ENCODE measurements around the gene SP140L. TPM values are rescaled to one million over a fixed set of nuclear protein-coding genes. Genes with fewer than 3 reads are reported as not detected.

The SP140L gene
- total and polyA plus RNA-seq, 2 of the 8 experiments (the other 6 are each of a cell fraction or from before 2014, with no cell fraction given), result 0.36 to 1.5 TPM

- H2AFZ ChIP-seq (ENCODE audit: low read length), result peak overlapping the region; percentile 99
- no peaks in the 10 kb centered on the region for H3K9me3 ChIP-seq (ENCODE audit: insufficient read depth in 2 of 2, low read depth in 1 of 2, low read length in 1 of 2)
- CTCF ChIA-PET (ENCODE audit: partially characterized antibody), result interaction anchor here (0.8 to 1.5 kb wide), 3 partner anchors 10 to 198 kb away, joined by 3 to 4 read pairs (median 3); no protein-coding TSS in a partner anchor
- no peaks in the 10 kb centered on the region for H3K79me2 ChIP-seq (ENCODE audit: control insufficient read depth in 1 of 2, insufficient read depth in 2 of 2, low read length in 2 of 2)
- no peaks in the 10 kb centered on the region for H3K36me3 ChIP-seq (ENCODE audit: control insufficient read depth in 2 of 4, insufficient read depth in 4 of 4, low read length in 3 of 4)
- POLR2A ChIA-PET (ENCODE audit: partially characterized antibody), result no interaction called here
- no peak overlapping the region for H2BK15ac ChIP-seq (ENCODE audit: low read length)
- no peak overlapping the region for H3K23ac ChIP-seq (ENCODE audit: insufficient read length)
- no peak overlapping the region for H3K27ac ChIP-seq (ENCODE audit: low read depth, low read length)
- H2BK5ac ChIP-seq (ENCODE audit: low read depth, low read length), result no peak overlapping the region
- WGBS, 2 experiments (ENCODE audit: extremely low coverage in 1 of 2, insufficient coverage in 1 of 2, insufficient read length in 1 of 2, insufficient replicate concordance in 2 of 2, low coverage in 1 of 2, low lambda C conversion rate in 2 of 2, missing lambda C conversion rate in 1 of 2), result 93% methylated on average over 3 of the region's 3 CpGs; no CpG with 5 or more reads in 1 of the 2 experiments
- no peak overlapping the region for H4K8ac ChIP-seq (ENCODE audit: extremely low read depth, insufficient read depth, low read length)
- H3K14ac ChIP-seq (ENCODE audit: insufficient read length), result no peak overlapping the region
- no peak overlapping the region for H4K5ac ChIP-seq (ENCODE audit: insufficient read length, low read depth, low read length)
- H3K56ac ChIP-seq (replicated peaks; ENCODE audit: insufficient read length, low read depth, low read length), result no peak overlapping the region
- H3K79me1 ChIP-seq (ENCODE audit: low read depth, low read length), result no peaks in the 10 kb centered on the region
- H2AK5ac ChIP-seq (ENCODE audit: low read depth, low read length), result no peak overlapping the region
- DNase-seq (ENCODE audit: low read depth in 1 of 2, low spot score in 2 of 2) (no peak), FAIRE-seq (no peak)
- peak overlapping the region; percentile 84 to 97 for H3K4me2 ChIP-seq (ENCODE audit: insufficient read depth in 1 of 2, low read depth in 2 of 2, low read length in 2 of 2)
- no peak overlapping the region for H4K91ac ChIP-seq (replicated peaks; ENCODE audit: insufficient read length, low read length)
- H2BK12ac ChIP-seq (ENCODE audit: low read depth, low read length), result no peak overlapping the region
- H2BK20ac ChIP-seq (ENCODE audit: low read length), result no peak overlapping the region
- TF ChIP-seq KDM1A (IDR thresholded peaks at IDR 0.05; ENCODE audit: borderline replicate concordance, low read length) (no peak), NRF1 (IDR thresholded peaks at IDR 0.05; ENCODE audit: low read depth, low read length) (no peak), TAF1 (IDR thresholded peaks at IDR 0.05; ENCODE audit: low read depth, low read length) (no peak), GTF2F1 (IDR thresholded peaks at IDR 0.05; ENCODE audit: borderline replicate concordance, low read depth, low read length) (no peak), POU5F1 (IDR thresholded peaks at IDR 0.05; ENCODE audit: low read depth, low read length) (no peak), CHD1 (IDR thresholded peaks at IDR 0.05; ENCODE audit: low read depth, low read length) (no peak), SP4 (IDR thresholded peaks at IDR 0.05; ENCODE audit: low read length) (no peak), CEBPB (IDR thresholded peaks at IDR 0.05; ENCODE audit: low read depth, low read length) (no peak), YY1 (IDR thresholded peaks at IDR 0.05; ENCODE audit: low read depth, low read length) (no peak)
- no peak overlapping the region for H3K4ac ChIP-seq (replicated peaks; ENCODE audit: insufficient read length, low read depth, low read length)
- H3K23me2 ChIP-seq (ENCODE audit: low read depth, low read length), result peaks cover 7% of the 10 kb centered on the region; the same call in 1 of the 2 replicates
- peaks cover 0 to 9% (median under 1%) of the 10 kb centered on the region in 4 experiments; a peak in 1 of 7 replicates for H3K4me1 ChIP-seq (replicated peaks in 1 of 4; ENCODE audit: control insufficient read depth in 3 of 4, insufficient read depth in 4 of 4, low read length in 3 of 4)
- peaks cover 5 to 29% (median 22%) of the 10 kb centered on the region in 4 experiments for H3K27me3 ChIP-seq (replicated peaks in 1 of 4; ENCODE audit: control insufficient read depth in 3 of 4, extremely low read depth in 1 of 4, insufficient read depth in 3 of 4, low read length in 3 of 4)
- no peaks in the 10 kb centered on the region for H4K20me1 ChIP-seq (replicated peaks in 1 of 2; ENCODE audit: control insufficient read depth in 1 of 2, insufficient read depth in 2 of 2, low read length in 2 of 2)
- H2BK120ac ChIP-seq (replicated peaks; ENCODE audit: low read depth, low read length), result no peak overlapping the region
- no peak overlapping the region for H3K18ac ChIP-seq (ENCODE audit: extremely low read depth, low read length)
- peak overlapping the region; percentile 53 to 85 (median 63); a peak in 7 of 8 replicates for H3K4me3 ChIP-seq (ENCODE audit: extremely low read depth in 1 of 4, insufficient read depth in 2 of 4, low read depth in 3 of 4, low read length in 4 of 4)
- H3K9ac ChIP-seq (replicated peaks in 1 of 4; ENCODE audit: extremely low read depth in 1 of 4, low read depth in 3 of 4, low read length in 3 of 4), result peak overlapping the region in 1 of 4 experiments; percentile 53; a peak in 2 of 7 replicates
Measured at GRCh38 chr2:230412371-230412711, 85.3 kb downstream of the SP140L start.

All from H1 (cell line).